HG02759 (cell line): ENCODE measurements around the gene EFL1.
A peak's percentile ranks its signal among the peaks of the same experiment; 100 is the strongest.

Source experiments
- ATAC-seq: cut with Tn5 transposase; IDR thresholded peaks from one replicate; pipeline ENCODE4 v1.9.1; 2021; ENCODE audit warnings: mild to moderate bottlenecking, moderate library complexity; ENCODE audit not compliant: unreplicated experiment

Gene EFL1

GRCh38 chr15:82168296-82168695 is 94.2 kb downstream of the EFL1 start:
- no peak for ATAC-seq

- peak; percentile 47 for ATAC-seq
Measured at GRCh38 chr15:82165948-82166376, 96.6 kb downstream of the EFL1 start.

GRCh38 chr15:82159922-82160321 is 102.6 kb downstream of the EFL1 start:
- no peak for ATAC-seq

DNA sequence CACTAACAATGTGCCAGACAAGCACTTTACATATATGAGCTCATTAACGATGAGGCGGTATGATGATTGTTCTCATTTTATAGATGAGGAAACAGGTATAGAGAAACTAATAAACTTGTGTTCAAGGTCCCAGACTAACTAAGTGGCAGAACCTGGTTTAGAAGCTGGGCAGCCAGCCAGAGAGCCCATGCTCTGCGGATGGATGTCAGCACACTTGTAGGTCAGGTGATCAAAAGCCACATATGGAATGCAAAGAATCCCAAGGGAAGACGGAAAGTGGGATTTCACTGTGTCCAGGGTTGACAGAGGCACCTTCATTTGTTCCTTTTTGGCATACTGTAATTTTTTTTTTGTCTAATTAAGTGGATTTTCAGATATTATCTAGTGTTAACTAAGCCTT is 103.7 kb downstream of the EFL1 start:
- no peak for ATAC-seq

GRCh38 chr15:82150645-82151044 is 111.9 kb downstream of the EFL1 start:
- no peak for ATAC-seq

DNA sequence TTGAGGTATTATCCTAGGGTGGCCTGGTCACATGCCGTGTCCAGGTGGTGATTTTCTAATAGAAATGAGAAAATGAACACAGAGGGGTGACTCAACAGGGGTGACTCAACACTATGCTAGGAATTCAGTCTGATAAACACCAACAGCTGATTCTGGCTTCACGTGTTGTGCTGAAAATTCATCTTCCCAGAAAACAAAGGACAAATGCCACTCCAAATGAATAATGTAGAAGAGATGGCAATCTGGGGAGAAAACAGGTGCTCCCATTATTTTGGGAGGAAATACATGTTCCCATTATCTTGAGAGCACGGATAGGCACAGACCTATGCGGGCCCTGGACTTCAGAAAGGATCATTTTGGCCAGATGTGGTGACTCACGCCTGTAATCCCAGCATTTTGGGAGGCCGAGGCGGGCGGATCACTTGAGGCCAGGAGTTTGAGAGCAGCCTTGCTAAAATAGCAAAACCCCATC is 115.5 kb downstream of the EFL1 start:
- ATAC-seq, result no peak

- ATAC-seq, result no peak
Measured at GRCh38 chr15:82146576-82146975, 116.0 kb downstream of the EFL1 start.

GRCh38 chr15:82143390-82144385 is 118.8 kb downstream of the EFL1 start:
- ATAC-seq, result no peak

DNA sequence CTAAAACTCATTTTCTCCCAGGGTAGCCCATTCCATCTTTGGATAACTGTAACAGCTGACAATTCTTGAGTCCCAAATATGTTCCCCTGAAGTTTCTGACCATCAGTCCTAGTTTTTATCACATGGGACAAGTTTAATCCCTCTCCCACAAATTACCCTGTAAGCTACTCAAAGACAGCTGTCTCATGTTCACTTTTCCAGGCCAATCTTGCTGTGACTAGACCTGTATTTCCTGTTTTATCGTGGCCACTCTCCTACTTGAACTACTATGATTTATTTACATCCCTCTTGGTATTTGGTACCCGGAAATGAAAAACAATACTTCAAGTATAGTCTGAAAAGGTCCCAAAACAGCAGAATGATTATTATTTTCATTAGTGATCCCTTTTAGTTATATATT is 121.6 kb downstream of the EFL1 start:
- no peak for ATAC-seq

- no peak for ATAC-seq
Measured at GRCh38 chr15:82139823-82140268, 122.7 kb downstream of the EFL1 start.

GRCh38 chr15:82138306-82138705 is 124.2 kb downstream of the EFL1 start:
- no peak for ATAC-seq

DNA sequence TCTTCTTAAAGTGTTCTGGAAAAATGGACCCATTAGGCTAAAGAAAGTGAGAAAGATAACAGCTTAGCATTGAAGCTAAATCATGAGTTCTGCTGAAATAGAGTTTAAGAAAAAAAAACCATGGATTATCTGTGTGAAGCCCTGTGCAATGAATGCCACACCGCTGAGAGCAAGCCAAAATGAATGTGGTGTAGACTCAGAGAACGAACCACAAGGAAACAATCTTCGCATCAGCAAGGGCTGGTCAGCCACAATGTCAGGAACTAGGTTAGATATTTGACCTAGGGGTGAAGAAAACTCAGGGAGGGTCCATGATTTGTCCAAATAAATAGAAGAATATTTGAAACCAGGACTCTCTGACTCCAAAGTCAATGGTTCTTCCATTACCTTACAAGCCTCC is 125.3 kb downstream of the EFL1 start:
- no peak for ATAC-seq

DNA sequence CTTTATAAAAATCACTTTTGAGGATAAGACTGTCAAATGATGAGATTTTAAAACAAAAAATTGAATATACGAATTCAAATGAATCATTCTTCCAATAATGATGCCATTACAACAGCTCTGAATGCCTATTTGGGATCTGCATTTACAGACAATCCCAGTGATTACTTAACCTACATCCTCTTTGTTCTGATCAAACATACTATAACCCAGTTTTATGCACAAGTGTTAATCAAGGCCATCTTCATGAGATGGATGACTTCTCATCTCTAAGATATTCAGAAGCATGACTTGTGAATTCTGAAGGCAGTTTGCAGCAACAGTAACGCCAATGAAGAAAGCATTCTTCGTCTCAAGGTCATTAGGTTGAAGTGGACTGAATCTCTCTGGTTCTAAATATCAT is 126.4 kb downstream of the EFL1 start:
- no peak for ATAC-seq

DNA sequence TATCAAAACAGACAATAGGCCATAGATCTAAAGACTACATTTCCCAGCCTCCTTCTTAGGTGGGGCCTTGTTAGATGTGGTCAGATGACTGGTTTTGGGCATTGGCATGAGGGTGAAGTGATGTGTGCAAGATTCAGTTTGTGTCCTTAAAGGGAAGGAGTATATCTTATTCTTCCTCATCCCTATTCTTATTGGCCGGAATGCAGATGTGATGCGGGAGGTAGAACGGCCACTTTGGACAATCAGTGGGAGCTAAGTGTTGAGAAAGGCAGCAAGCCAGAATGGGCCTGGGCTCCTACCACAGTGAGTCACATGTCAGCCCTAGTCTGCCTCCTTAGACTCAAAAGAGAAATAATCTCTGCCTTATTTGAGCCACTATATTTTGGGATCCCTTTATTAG is 126.9 kb downstream of the EFL1 start:
- no peak for ATAC-seq

DNA sequence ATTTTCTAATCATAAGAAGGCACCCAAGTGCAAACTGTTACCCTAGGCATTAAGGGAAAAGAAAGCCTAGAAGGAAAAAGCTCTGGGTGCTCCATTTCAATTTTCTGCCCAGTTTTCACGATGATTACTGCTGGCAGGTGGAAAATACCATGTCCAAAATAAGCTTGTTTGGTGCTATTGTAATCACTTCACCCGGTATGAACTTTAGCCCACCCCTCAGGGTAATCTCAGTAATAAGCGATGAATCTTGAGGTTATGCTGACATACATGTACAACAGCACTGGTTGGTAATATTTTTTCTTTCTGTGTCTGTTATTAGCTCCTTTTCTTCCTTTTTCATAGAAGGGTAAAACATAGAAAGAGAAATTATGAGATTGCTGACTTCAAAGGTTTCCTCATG is 128.1 kb downstream of the EFL1 start:
- no peak for ATAC-seq

- no peak for ATAC-seq
Measured at GRCh38 chr15:82133251-82133650, 129.3 kb downstream of the EFL1 start.

DNA sequence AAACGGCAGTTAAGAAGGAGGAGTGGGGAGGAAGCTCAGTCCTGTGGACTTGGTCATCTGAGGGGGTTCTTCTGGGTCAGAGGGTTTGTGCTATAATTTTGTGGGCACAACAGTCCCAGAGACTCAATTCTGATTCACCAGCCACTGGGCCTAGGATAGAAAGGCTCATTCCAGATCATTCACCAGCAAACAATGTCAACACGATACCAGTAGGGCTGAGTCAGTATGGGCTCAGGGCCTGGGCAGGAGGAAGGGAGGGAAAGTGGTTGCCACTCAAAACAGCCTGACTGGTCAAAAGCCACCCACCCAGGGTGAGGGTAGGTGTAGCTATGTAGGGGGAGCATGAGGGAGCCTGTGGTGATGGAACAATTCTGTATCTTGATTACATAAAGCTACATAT is 129.8 kb downstream of the EFL1 start:
- no peak for ATAC-seq

GRCh38 chr15:82132096-82132495 is 130.4 kb downstream of the EFL1 start:
- no peak for ATAC-seq

GRCh38 chr15:82130248-82130647 is 132.3 kb downstream of the EFL1 start:
- no peak for ATAC-seq

DNA sequence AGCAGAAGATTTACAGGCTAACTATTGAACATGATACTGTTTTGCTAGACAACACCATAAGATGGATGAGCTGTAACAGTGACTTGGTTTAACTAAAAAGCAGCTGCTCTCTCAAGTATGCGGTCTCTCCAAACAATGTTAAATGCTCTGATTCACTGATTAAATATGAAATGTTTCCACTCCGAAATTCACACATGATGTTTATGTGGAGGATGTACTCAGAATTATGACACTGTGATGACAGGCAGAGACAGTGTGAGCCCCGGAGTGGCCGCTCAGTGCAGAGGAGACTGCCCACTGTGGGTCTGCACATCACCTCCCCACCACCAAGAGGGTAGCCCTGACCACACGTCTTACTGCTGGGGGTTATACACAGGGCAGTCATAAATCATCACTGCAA is 132.8 kb downstream of the EFL1 start:
- ATAC-seq, result no peak

DNA sequence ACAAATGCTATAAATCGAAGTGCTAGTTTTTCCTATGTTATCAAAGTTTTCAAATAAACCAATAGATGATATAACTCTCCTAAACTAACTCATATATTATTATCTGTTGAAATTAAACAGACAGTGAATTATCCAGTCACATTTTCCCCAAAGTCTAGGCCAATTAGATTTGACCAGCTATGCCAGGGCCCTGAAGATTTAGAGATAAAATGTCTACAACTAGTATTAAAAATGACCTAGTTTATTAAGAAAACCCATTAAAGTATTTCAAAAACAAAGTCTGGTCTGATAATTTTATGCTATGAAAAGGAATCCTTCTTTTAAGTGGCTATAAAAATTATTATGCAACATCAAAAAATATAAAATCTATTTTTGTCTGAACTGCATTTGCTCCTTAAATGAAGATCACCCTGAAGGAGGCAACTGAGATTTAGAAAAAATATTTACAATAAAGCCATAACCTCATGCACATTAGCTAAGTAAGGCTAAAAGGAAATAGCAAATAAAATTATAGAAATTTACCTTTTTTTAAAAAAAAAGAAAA is 133.3 kb downstream of the EFL1 start:
- no peak for ATAC-seq
